SHP77 treated with DMSO at 0.1 percent for 48 hours (cell line): ENCODE measurements around the gene TMED7.

Source experiments
- DNase-seq: peaks from one replicate; lab custom pipeline; 2025; lab: John Stamatoyannopoulos, UW

TMED7 gene

GRCh38 chr5:115583474-115583873, 42.4 kb downstream of the TMED7 start:
- DNase-seq, result no peak

DNA sequence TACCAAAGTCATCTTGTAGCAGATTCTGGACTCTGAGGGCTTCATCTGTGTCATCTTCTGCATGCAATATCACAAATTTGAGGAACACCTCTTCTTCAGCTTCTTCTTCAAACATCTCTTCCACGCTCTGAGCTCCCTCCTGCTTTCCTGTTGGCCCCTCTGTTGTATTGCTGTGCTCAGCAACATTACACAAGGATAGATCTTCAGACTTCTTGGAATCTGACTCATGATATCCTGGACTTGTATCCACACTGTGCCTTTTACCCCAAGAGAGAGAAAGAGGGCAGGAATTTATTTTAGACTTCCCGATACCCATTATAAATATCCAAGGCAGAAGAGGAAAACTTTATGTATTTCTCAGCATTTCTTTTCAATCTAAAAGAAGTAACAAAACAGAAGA, 44.9 kb downstream of the TMED7 start:
- no peak for DNase-seq

GRCh38 chr5:115579747-115580173, 46.1 kb downstream of the TMED7 start:
- no peak for DNase-seq

- DNase-seq, result no peak
Measured at GRCh38 chr5:115579216-115579615, 46.6 kb downstream of the TMED7 start.

- no peak for DNase-seq
Measured at GRCh38 chr5:115578657-115579056, 47.2 kb downstream of the TMED7 start.

GRCh38 chr5:115577741-115578140, 48.1 kb downstream of the TMED7 start:
- DNase-seq, result no peak

DNA sequence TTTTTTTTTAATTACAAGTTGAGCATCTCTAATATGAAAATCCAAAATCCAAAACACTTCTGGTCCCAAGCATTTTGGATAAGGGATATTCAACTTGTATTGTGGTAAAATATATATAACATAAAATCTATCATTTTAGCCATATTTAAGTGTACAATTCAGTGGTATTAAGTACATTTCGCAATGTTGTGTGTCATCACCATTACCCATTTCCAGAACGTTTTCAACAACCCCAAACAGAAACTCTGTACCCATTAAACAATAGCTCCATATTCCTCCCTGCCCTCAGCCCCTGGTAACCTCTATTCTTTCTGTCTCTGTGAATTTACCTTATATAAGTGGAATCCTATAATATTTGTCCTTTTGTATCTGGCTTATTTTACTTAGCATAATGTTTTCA, 48.5 kb downstream of the TMED7 start:
- no peak for DNase-seq

DNA sequence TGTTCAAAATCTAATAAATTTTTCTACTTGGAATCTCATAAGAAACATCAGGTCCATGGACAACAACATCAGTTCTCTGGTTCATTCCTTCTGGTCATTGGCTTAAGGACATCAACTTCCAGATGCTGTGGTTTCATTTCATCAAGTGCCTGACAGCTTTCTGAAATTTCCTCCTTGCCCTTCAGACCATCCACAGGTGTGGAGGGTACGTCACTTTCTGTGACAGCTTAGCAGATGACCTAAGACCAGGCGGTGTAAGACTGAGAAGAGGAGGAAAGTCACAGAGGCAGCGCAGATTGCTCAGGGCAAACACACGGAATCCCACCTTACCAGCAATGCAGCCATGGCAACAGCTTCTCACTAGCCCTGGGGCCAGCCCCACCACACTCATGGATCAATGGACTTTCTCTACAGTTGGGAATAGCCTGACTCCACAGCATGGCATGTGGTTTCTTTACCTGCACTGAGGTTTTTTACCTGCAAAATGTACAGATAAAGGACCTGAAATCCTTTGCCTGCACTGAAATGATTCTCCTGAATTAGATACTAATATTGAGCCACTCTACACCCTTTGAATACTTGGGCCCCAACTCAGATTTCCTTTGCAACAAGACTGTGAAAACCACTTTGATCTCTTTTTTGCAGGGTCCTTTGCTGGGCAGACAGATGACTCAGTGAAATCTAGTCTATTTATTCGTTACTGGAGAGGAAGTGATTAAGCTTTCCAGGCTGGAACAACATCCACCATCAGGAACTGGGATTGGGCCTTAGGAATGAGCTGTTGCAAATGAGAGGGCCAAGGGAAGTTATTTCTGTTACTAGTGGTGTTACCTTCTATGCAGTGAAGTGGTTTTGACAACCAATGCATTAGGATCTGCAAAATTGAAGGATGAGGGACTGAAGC, 50.4 kb downstream of the TMED7 start:
- DNase-seq, result no peak

- DNase-seq, result no peak
Measured at GRCh38 chr5:115573133-115573532, 52.7 kb downstream of the TMED7 start.

GRCh38 chr5:115571441-115571878, 54.4 kb downstream of the TMED7 start:
- DNase-seq, result no peak

DNA sequence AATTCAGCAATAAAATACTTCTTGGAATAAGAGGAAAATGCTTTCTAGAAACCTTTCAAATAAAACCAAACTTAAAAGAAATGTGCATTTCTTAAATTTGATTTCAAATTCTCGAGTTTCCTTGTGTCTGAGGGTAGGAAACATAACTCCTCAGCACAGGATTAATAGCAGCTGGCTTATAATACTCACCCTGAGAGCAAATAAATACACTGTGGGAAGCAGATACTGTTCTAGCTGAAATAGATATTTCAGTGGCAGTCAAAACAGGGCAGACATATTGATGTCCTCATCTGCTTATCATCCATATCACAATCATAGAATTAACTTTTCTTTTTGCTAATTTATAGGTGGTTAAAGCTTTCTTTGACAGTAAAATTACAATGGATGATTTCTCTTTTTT, 57.2 kb downstream of the TMED7 start:
- DNase-seq, result no peak

DNA sequence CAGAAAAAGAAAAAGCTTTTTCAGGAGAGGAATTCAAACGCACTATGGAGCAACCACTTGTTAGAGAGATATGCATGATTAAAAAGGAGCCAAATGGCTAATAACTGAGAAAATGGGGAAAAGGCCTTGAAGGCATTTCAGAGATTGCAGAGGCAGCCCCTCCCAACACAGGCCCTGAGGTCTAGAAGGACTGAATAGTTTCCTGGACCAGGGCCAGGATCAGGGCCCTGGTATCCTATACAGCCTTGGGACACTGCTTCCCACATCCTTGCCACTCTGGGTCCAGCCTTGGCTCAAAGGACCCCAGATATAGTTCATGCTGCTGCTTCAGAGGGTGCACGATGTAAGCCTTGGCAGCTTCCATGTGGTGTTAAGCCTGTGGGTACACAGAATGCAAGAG, 60.6 kb downstream of the TMED7 start:
- no peak for DNase-seq
